Activated CD8-positive, alpha-beta T cell treated with anti-CD3 and anti-CD28 coated beads for 36 hours (primary cell): ENCODE data around the gene B3GLCT. TPM values are rescaled to one million over a fixed set of nuclear protein-coding genes. Genes with fewer than 3 reads are reported as not detected.
"Not testable (repeated sequence)": the region's sequence is repeated elsewhere in the genome, so short reads cannot be mapped to it uniquely, and the experiment has no call there.

Experiments
- ATAC-seq: fragments of 200-7000 bp; cut with Tn5 transposase; one replicate; pipeline ENCODE4 v1.10.0; 2021; ENCODE audit warnings: mild to moderate bottlenecking, moderate library complexity
- CTCF ChIA-PET: fragments of 350-600 bp; sonication (Branson Sonifier 250); formaldehyde crosslinking; loops from one replicate; lab custom pipeline; 2021; ENCODE audit warnings: antibody characterized with exemption; lab: Charles Lee
- POLR2A ChIA-PET: fragments of 350-600 bp; sonication (Branson Sonifier 250); formaldehyde crosslinking; loops from one replicate; lab custom pipeline; 2021; ENCODE audit warnings: antibody characterized with exemption; lab: Charles Lee
- DNase-seq: peaks from one replicate; pipeline ENCODE4 v3.0.0-alpha.2; 2020
- H3K27ac Mint-ChIP-seq: one replicate; pipeline ENCODE4 v1.8.0; 2021; ENCODE audit warnings: mild to moderate bottlenecking, mixed read lengths
- H3K27me3 Mint-ChIP-seq: one replicate; pipeline ENCODE4 v1.8.0; 2021; ENCODE audit warnings: mixed read lengths
- H3K36me3 Mint-ChIP-seq: one replicate; pipeline ENCODE4 v1.8.0; 2021; ENCODE audit warnings: low read depth, mixed read lengths
- H3K4me1 Mint-ChIP-seq: one replicate; pipeline ENCODE4 v1.8.0; 2021; ENCODE audit warnings: low read depth, mixed read lengths
- H3K4me3 Mint-ChIP-seq: one replicate; pipeline ENCODE4 v1.8.0; 2021; ENCODE audit warnings: mild to moderate bottlenecking, moderate library complexity, mixed read lengths
- H3K9me3 Mint-ChIP-seq: one replicate; pipeline ENCODE4 v1.8.0; 2021; ENCODE audit warnings: mixed read lengths
- intact Hi-C: fragments of 100-400 bp; cut with micrococcal nuclease; formaldehyde crosslinking; loops from one replicate; pipeline ENCODE4 v1.10.0; 2022
- total RNA-seq, 2 experiments: library from RNA; stranded (reverse); gene quantifications; one replicate each; pipeline ENCODE4 v1.2.3, GENCODE V29; 2021
- TF ChIP-seq, protein P1 (sequence below): fragments of 200-600 bp; IDR thresholded peaks from one replicate; pipeline ENCODE4 v1.8.0; 2022; ENCODE audit warnings: antibody characterized with exemption, mild to moderate bottlenecking

B3GLCT gene
- total RNA-seq, 2 experiments from 2014 or later = 2.4 to 2.5 TPM

DNA sequence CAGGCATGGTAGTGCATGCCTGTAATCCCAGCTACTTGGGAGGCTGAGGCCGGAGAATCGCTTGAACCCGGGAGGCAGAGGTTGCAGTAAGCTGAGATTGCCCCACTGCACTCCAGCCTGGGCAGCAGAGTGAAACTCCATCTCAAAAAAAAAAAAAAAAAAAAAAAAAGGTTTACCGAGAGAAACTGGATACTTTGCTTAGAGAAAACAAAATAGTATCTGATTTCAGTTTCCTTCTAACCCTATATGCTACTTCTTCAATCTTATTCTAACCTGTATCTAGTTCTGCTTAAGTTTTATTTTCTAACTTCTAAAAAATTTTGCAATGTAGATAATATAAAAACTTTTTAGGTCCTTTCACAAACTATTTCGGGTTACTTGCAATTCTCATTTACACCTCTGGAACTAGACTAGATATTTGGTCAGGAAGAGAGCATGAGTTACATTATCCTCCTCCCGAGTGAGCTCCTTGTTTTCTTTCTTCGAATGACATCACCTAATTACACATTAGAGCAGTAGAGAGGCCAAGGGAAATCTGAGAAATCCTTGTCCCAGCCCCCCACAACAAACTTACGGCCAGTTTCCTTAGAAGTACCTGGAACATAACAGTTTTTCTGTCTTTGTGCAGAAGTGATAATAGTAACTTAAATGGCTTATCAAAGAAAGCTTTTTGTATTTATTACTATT is 128.9 kb downstream of the B3GLCT start:
- Mint-ChIP-seq H3K4me3 (no peak overlapping the region), H3K4me1 (no peaks in the 10 kb centered on the region), H3K27me3 (no peaks in the 10 kb centered on the region), H3K36me3 (peaks cover 34% of the 10 kb centered on the region), H3K9me3 (no peaks in the 10 kb centered on the region), H3K27ac (no peak overlapping the region)
- DNase-seq = no peak
- intact Hi-C loops = no loop called here
- ChIA-PET CTCF (no interaction called here), POLR2A (no interaction called here)
- TF ChIP-seq, protein P1, sequence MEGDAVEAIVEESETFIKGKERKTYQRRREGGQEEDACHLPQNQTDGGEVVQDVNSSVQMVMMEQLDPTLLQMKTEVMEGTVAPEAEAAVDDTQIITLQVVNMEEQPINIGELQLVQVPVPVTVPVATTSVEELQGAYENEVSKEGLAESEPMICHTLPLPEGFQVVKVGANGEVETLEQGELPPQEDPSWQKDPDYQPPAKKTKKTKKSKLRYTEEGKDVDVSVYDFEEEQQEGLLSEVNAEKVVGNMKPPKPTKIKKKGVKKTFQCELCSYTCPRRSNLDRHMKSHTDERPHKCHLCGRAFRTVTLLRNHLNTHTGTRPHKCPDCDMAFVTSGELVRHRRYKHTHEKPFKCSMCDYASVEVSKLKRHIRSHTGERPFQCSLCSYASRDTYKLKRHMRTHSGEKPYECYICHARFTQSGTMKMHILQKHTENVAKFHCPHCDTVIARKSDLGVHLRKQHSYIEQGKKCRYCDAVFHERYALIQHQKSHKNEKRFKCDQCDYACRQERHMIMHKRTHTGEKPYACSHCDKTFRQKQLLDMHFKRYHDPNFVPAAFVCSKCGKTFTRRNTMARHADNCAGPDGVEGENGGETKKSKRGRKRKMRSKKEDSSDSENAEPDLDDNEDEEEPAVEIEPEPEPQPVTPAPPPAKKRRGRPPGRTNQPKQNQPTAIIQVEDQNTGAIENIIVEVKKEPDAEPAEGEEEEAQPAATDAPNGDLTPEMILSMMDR = no peak
- ATAC-seq = no peak

DNA sequence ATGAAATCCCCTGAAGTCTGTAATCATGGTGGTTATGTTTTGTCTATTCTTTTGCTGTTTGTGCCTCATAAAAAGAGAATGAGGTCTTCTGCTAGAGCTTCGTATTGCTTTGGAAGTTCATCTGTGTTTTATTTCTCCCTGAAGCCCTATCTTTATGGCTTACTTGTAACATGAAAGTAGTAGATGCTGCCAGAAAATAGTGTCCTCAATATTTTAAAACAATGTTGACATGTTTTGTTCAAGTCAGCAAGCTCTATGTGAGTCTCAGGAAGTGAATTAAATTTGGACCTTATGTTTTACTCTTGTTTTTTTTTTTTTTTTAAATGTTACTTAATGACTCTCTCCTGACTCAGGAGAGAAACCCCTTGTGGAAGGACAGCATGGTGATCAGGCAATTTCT is 130.5 kb downstream of the B3GLCT start:
- ATAC-seq (no peak), DNase-seq (no peak)
- no peak overlapping the region for H3K27ac Mint-ChIP-seq
- H3K36me3 Mint-ChIP-seq = peaks cover 27% of the 10 kb centered on the region
- TF ChIP-seq, protein P1 = no peak
- ChIA-PET POLR2A (interaction anchor here (0.7 to 1.2 kb wide), 2 partner anchors 79 to 94 kb away, joined by 3 read pairs; no protein-coding TSS in a partner anchor), CTCF (no interaction called here)
- peaks cover 3% of the 10 kb centered on the region for H3K9me3 Mint-ChIP-seq
- intact Hi-C loops = no loop called here
- peaks cover 2% of the 10 kb centered on the region for H3K27me3 Mint-ChIP-seq
- H3K4me1 Mint-ChIP-seq = no peaks in the 10 kb centered on the region
- H3K4me3 Mint-ChIP-seq = no peak overlapping the region

DNA sequence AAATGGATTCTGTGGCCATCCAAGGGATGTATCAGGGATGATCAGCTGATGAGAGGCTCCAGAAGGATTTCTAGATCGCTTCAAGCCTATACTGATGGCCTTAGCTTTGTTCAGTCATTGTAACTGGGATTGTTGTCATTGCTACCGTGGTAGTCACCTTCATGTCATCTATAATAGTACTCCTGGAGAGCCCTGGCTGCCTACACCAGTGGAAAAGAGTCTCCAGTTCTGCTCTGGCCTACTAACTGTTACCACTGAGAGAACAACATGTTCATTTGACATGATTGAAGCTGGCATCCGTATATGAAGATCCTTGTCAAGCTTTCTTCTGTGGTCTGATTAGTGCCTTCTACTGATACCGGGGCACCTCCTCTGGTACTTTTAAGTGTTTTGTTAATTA is 131.3 kb downstream of the B3GLCT start:
- ChIA-PET CTCF (no interaction called here), POLR2A (interaction anchor here (1.2 kb wide), 1 partner anchor 93 kb away, joined by 3 read pairs; no protein-coding TSS in a partner anchor)
- TF ChIP-seq, protein P1 = no peak
- Mint-ChIP-seq H3K9me3 (peaks cover 6% of the 10 kb centered on the region), H3K27me3 (peaks cover 5% of the 10 kb centered on the region), H3K4me3 (no peak overlapping the region), H3K4me1 (no peaks in the 10 kb centered on the region), H3K27ac (no peak overlapping the region), H3K36me3 (peaks cover 27% of the 10 kb centered on the region)
- DNase-seq = no peak
- no peak for ATAC-seq
- intact Hi-C loops = no loop called here

DNA sequence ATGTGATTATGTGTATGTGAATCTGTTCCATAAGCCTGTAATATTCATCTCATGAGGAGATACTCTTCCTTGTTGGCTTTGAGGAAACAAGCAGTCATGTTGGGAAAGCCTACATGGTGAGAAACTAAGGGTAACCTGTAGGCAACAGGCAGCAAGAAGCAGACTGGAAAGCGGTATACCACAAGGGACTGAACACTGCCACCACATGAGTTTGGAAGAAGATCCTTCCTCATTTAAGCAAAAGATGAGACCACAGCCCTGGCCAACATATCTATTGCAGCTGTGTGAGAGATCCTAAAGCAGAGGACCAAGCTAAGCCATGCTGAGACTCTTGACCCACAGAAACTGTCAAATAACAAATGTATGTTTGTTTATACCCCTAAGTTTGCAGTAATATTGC is 134.8 kb downstream of the B3GLCT start:
- ATAC-seq (no peak), DNase-seq (no peak)
- ChIA-PET CTCF (no interaction called here), POLR2A (no interaction called here)
- H3K27ac Mint-ChIP-seq = no peak overlapping the region
- H3K4me1 Mint-ChIP-seq = no peaks in the 10 kb centered on the region
- peaks cover 10% of the 10 kb centered on the region for H3K36me3 Mint-ChIP-seq
- intact Hi-C loops = no loop called here
- no peak overlapping the region for H3K4me3 Mint-ChIP-seq
- H3K9me3 Mint-ChIP-seq = peaks cover 13% of the 10 kb centered on the region
- H3K27me3 Mint-ChIP-seq = peaks cover 6% of the 10 kb centered on the region
- TF ChIP-seq, protein P1 = no peak

DNA sequence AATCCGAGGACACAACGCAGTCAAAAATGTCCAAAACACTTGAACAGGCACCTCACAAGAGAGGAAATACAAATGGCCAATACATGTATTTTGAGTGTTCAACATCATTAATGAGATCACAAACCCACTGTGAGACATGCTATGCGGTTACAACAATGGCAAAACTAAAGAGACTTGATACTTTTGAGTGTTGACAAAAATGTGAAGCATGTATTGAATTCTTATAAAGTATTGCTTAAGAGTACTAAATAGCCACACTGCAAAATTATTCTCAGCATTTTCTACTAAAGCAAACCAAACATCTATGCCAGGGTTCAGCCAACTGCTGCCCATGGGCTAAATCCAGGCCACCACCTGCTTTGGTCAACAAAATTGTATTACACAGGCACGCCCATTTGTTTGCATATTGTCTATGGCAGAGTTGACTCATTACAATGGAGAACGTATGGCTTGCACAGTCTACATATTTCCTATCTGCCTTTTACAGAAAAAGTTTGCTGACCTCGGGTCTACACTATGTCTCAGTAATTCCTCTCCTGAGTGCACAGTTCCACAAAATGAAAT is 135.3 kb downstream of the B3GLCT start:
- H3K36me3 Mint-ChIP-seq = peaks cover 8% of the 10 kb centered on the region
- DNase-seq (no peak), ATAC-seq (no peak)
- CTCF ChIA-PET = no interaction called here
- H3K27ac Mint-ChIP-seq = no peak overlapping the region
- intact Hi-C loops = no loop called here
- peaks cover 6% of the 10 kb centered on the region for H3K27me3 Mint-ChIP-seq
- TF ChIP-seq, protein P1 = no peak
- POLR2A ChIA-PET = no interaction called here
- no peak overlapping the region for H3K4me3 Mint-ChIP-seq
- H3K4me1 Mint-ChIP-seq = no peaks in the 10 kb centered on the region
- peaks cover 13% of the 10 kb centered on the region for H3K9me3 Mint-ChIP-seq

DNA sequence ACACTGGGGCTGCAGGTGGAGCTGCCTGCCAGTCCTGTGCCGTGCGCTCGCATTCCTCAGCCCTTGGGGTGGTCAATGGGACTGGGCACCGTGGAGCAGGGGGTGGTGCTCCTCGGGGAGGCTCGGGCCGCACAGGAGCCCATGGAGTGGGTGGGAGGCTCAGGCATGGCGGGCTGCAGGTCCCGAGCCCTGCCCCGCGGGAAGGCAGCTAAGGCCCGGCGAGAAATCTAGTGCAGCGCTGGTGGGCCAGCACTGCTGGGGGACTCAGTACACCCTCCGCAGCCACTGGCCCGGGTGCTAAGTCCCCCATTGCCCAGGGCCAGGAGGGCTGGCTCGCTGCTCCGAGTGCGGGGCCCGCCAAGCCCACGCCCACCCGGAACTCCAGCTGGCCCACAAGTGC is 139.8 kb downstream of the B3GLCT start:
- POLR2A ChIA-PET, ATAC-seq: not testable (repeated sequence)

DNA sequence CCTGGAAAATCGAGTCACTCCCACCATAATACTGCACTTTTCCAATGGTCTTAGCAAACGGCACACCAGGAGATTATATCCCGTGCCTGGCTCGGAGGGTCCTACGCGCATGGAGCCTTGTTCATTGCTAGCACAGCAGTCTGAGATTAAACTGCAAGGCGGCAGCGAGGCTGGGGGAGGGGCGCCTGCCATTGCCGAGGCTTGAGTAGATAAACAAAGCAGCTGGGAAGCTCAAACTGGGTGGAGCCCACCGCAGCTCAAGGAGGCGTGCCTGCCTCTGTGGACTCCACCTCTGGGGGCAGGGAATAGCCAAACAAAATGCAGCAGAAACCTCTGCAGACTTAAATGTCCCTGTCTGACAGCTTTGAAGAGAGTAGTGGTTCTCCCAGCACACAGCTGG is 141.1 kb downstream of the B3GLCT start:
- peaks cover 12% of the 10 kb centered on the region for H3K9me3 Mint-ChIP-seq
- ATAC-seq, CTCF ChIA-PET, DNase-seq, H3K36me3 Mint-ChIP-seq, H3K4me1 Mint-ChIP-seq, H3K4me3 Mint-ChIP-seq, H3K27me3 Mint-ChIP-seq, intact Hi-C loops, H3K27ac Mint-ChIP-seq: not testable (repeated sequence)
- POLR2A ChIA-PET = interaction anchor here (1.0 kb wide), 1 partner anchor 19 kb away, joined by 4 read pairs; no protein-coding TSS in a partner anchor

More for the DNA sequence above, 139.8 kb downstream of the B3GLCT start:
- H3K9me3 Mint-ChIP-seq = peaks cover 13% of the 10 kb centered on the region
- H3K4me3 Mint-ChIP-seq, DNase-seq, H3K27ac Mint-ChIP-seq, H3K27me3 Mint-ChIP-seq, intact Hi-C loops, H3K4me1 Mint-ChIP-seq, H3K36me3 Mint-ChIP-seq, CTCF ChIA-PET: not testable (repeated sequence)
